ENCODE measurements around the gene PCDHGA8.
"Not testable (repeated sequence)": the region's sequence is repeated elsewhere in the genome, so short reads cannot be mapped to it uniquely, and the experiment has no call there.

PCDHGA8 gene

DNA sequence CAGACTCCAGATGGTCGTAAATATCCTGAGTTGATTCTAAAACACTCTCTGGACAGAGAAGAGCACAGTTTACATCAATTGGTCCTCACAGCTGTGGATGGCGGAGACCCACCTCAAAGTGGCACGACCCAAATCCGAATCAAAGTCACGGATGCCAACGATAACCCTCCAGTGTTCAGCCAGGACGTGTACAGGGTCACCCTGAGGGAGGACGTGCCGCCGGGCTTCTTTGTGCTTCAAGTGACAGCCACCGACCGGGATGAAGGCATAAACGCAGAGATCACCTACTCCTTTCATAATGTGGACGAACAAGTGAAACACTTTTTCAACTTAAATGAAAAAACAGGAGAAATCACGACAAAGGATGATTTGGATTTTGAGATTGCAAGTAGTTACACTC lies 31.7 kb upstream of the PCDHGA8 start:
- TF ChIP-seq GATA1 (IDR thresholded peaks at IDR 0.05; ENCODE audit: low read depth, low read length): no peak
- TF ChIP-seq POLR2A (IDR thresholded peaks at IDR 0.05; ENCODE audit: low read length): no peak
- no peak for DNase-seq

DNA sequence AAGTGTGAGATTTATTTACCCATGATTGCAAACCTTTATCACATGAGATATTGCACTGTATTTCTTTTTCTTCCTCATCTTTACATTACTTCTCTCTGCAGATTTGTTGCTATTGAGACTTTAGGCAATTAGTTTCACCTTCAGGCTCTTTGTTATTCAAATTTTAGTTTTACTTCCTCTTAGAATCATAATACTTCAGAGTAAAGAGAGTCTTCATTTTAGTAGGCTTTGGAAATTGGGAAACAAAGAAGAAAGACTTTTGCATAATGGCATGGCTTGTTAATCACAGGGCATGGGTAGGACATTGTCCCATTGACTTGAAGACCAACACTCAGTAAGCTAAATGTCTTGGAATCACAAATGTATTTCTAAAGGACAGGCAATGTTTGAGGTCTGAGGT lies 29.7 kb upstream of the PCDHGA8 start:
- no peak for DNase-seq
- TF ChIP-seq POLR2A (IDR thresholded peaks at IDR 0.05; ENCODE audit: low read length): no peak
- TF ChIP-seq GATA1 (IDR thresholded peaks at IDR 0.05; ENCODE audit: low read depth, low read length): no peak

GRCh38 chr5:141363952-141364660 lies 28.3 kb upstream of the PCDHGA8 start, which contains the start of gene PCDHGA5:
Gene PCDHGA5 (plus strand): TSS chr5:141364162. CDS start chr5:141364331, 169 bp downstream.
- no peak for TF ChIP-seq POLR2A (IDR thresholded peaks at IDR 0.05; ENCODE audit: low read length)
- TF ChIP-seq GATA1 (IDR thresholded peaks at IDR 0.05; ENCODE audit: low read depth, low read length): no peak
- DNase-seq: no peak

GRCh38 chr5:141366016-141366896 lies 26.2 kb upstream of the PCDHGA8 start:
- TF ChIP-seq GATA1 (IDR thresholded peaks at IDR 0.05; ENCODE audit: low read depth, low read length): no peak
- TF ChIP-seq POLR2A (IDR thresholded peaks at IDR 0.05; ENCODE audit: low read length): no peak

DNA sequence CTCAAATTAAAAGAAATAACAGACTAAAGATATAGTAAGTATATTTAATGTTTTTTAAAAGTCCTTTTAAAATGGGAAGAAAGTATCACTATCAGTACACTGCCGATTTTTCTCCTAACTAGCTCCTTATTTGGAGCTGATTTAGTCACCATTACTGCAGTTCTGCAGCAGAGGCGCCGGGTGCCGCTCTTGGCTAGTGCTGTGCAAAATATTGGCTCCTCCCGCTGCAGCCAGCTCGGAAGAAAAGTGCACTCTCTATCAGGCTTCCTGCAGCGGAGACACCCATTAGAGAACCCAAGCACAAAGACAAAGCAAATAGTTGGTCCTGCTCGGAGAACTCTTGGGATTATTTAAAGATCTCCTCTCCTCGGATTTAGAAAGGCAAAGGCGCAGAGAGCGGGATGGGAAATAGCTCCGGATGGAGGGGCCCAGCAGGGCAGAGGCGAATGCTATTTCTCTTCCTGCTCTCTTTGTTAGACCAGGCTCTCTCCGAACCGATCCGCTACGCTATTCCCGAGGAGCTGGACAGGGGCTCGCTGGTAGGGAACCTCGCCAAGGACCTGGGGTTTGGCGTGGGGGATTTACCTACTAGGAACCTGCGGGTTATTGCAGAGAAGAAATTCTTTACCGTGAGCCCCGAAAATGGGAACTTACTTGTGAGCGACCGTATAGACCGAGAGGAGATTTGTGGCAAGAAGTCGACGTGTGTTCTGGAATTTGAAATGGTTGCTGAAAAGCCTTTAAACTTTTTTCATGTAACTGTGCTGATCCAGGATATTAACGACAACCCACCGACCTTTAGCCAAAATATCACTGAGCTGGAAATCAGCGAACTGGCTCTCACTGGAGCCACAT lies 22.2 kb upstream of the PCDHGA8 start, which contains the start of gene PCDHGB3:
TSS of gene PCDHGB3 (plus strand) at position 249 of the 855 bp plus-strand sequence. CDS start at position 402, 153 bp downstream.
- TF ChIP-seq GATA1 (IDR thresholded peaks at IDR 0.05; ENCODE audit: low read depth, low read length) (no peak), POLR2A (IDR thresholded peaks at IDR 0.05; ENCODE audit: low read length) (no peak)
- DNase-seq: peak; percentile 4 to 8

More at GRCh38 chr5:141366016-141366896, 26.2 kb upstream of the PCDHGA8 start:
- DNase-seq: no peak

- DNase-seq: no peak
- TF ChIP-seq GATA1 (IDR thresholded peaks at IDR 0.05; ENCODE audit: low read depth, low read length): no peak
- no peak for TF ChIP-seq POLR2A (IDR thresholded peaks at IDR 0.05; ENCODE audit: low read length)
These were observed 20.6 kb upstream of the PCDHGA8 start for GRCh38 chr5:141371572-141372475.

- TF ChIP-seq POLR2A (IDR thresholded peaks at IDR 0.05; ENCODE audit: low read length) (no peak), GATA1 (IDR thresholded peaks at IDR 0.05; ENCODE audit: low read depth, low read length) (no peak)
- peak; percentile 3 to 10 for DNase-seq
These were observed 18.6 kb upstream of the PCDHGA8 start, which contains the start of gene PCDHGA6 for GRCh38 chr5:141373673-141374317. Gene PCDHGA6 (plus strand): TSS chr5:141373891. CDS start chr5:141374084, 193 bp downstream.

DNA sequence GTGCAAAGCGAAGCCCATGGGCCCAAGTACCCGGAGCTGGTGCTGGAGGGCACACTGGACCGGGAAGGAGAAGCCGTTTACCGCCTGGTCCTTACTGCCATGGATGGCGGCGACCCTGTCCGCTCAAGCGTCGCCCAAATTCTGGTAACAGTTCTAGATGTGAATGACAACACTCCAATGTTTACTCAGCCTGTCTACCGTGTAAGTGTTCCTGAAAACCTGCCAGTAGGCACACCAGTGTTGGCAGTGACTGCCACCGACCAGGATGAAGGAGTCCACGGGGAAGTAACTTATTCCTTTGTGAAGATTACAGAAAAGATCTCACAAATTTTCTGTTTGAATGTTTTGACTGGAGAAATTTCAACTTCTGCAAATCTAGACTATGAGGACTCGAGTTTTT lies 17.8 kb upstream of the PCDHGA8 start:
- no peak for DNase-seq
- no peak for TF ChIP-seq GATA1 (IDR thresholded peaks at IDR 0.05; ENCODE audit: low read depth, low read length)
- TF ChIP-seq POLR2A (IDR thresholded peaks at IDR 0.05; ENCODE audit: low read length): no peak

DNA sequence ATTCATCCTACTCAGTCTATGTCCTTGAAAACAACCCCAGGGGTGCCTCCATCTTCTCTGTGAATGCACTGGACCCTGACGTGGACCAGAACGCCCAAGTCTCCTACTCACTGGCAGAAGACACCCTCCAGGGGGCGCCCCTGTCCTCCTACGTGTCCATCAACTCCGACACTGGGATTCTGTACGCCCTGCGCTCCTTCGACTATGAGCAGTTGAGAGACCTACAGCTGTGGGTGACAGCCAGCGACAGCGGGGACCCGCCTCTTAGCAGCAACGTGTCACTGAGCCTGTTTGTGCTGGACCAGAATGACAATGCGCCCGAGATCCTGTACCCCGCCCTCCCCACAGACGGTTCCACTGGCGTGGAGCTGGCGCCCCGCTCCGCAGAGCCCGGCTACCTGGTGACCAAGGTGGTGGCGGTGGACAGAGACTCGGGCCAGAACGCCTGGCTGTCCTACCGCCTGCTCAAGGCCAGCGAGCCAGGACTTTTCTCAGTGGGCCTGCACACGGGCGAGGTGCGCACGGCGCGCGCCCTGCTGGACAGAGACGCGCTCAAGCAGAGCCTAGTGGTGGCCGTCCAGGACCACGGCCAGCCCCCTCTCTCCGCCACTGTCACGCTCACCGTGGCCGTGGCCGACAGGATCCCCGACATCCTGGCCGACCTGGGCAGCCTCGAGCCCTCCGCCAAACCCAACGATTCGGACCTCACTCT lies 16.8 kb upstream of the PCDHGA8 start:
- DNase-seq: not testable (repeated sequence)

DNA sequence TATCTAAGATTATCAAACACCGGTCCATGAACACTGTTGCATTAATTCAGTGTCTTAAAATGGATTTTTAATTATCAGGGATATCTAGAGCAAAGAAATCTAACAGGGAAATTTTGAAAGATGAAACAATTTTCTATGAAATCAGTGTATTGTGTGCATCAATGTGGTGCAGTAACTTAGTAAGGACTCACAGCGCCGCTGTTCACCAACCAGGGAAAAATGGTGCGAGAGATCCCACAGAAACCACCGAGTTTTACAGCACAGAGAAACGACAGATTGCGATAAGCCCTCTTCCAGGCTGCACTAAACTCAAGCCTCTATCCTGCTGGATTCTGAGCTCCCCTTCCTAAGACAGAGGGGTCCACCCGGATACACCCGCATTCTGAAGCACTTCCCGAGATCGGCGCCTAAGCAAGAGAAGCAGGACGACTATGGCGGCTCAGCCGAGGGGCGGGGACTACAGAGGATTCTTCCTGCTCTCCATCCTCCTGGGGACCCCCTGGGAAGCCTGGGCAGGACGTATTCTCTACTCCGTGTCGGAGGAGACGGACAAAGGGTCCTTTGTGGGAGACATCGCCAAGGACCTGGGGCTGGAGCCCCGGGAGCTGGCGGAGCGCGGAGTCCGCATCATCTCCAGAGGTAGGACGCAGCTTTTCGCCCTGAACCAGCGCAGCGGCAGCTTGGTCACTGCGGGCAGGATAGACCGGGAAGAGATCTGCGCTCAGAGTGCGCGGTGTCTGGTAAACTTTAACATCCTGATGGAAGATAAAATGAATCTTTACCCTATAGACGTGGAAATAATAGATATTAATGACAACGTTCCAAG lies 9.8 kb upstream of the PCDHGA8 start, which contains the start of gene PCDHGA7:
TSS of gene PCDHGA7 (plus strand) at position 274 of the 826 bp plus-strand sequence. CDS start at position 432, 158 bp downstream.
- no peak for DNase-seq

GRCh38 chr5:141383345-141383744 lies 9.1 kb upstream of the PCDHGA8 start:
- no peak for DNase-seq
- TF ChIP-seq GATA1 (IDR thresholded peaks at IDR 0.05; ENCODE audit: low read depth, low read length) (no peak), POLR2A (IDR thresholded peaks at IDR 0.05; ENCODE audit: low read length) (no peak)

More for the DNA sequence above, 9.8 kb upstream of the PCDHGA8 start, which contains the start of gene PCDHGA7:
- TF ChIP-seq POLR2A (IDR thresholded peaks at IDR 0.05; ENCODE audit: low read length) (no peak), GATA1 (IDR thresholded peaks at IDR 0.05; ENCODE audit: low read depth, low read length) (no peak)

All from erythroblast (primary cell).